T-helper 1 cell (primary cell): ENCODE results near the gene NEK11.
A peak's percentile ranks its signal among the peaks of the same experiment; 100 is the strongest.
"Not testable (repeated sequence)": the region's sequence is repeated elsewhere in the genome, so short reads cannot be mapped to it uniquely, and the experiment has no call there.

Source experiments
- DNase-seq, 5 donors: peaks; one replicate each; pipeline ENCODE4 v3.0.0-alpha.2; 2012 to 2020

The NEK11 gene

GRCh38 chr3:131315162-131315561, 288.5 kb downstream of the NEK11 start:
- DNase-seq, result no peak

- DNase-seq, result no peak
Measured at GRCh38 chr3:131317667-131318066, 291.0 kb downstream of the NEK11 start.

GRCh38 chr3:131323014-131323413, 296.3 kb downstream of the NEK11 start:
- no peak for DNase-seq

- DNase-seq, result no peak
Measured at GRCh38 chr3:131323792-131324191, 297.1 kb downstream of the NEK11 start.

- no peak for DNase-seq
Measured at GRCh38 chr3:131324923-131325322, 298.2 kb downstream of the NEK11 start.

GRCh38 chr3:131326307-131326706, 299.6 kb downstream of the NEK11 start:
- no peak for DNase-seq

- DNase-seq, result no peak
Measured at GRCh38 chr3:131328721-131329120, 302.0 kb downstream of the NEK11 start.

GRCh38 chr3:131329774-131330173, 303.1 kb downstream of the NEK11 start:
- DNase-seq, result no peak

GRCh38 chr3:131331456-131332085, 304.9 kb downstream of the NEK11 start:
- DNase-seq, result not testable (repeated sequence)

GRCh38 chr3:131338948-131339640, 312.4 kb downstream of the NEK11 start:
- DNase-seq, result no peak

- DNase-seq, result no peak
Measured at GRCh38 chr3:131341761-131342160, 315.1 kb downstream of the NEK11 start.

GRCh38 chr3:131348911-131349310, 322.2 kb downstream of the NEK11 start:
- DNase-seq, result no peak

GRCh38 chr3:131349454-131349853, 322.8 kb downstream of the NEK11 start:
- DNase-seq, result no peak

- DNase-seq, result no peak
Measured at GRCh38 chr3:131349946-131350347, 323.3 kb downstream of the NEK11 start.

GRCh38 chr3:131350506-131350905, 323.8 kb downstream of the NEK11 start:
- DNase-seq, result no peak

- DNase-seq, result no peak
Measured at GRCh38 chr3:131353016-131353877, 326.6 kb downstream of the NEK11 start.

- DNase-seq, result no peak
Measured at GRCh38 chr3:131353986-131354385, 327.3 kb downstream of the NEK11 start.

GRCh38 chr3:131356006-131356595, 329.4 kb downstream of the NEK11 start:
- no peak for DNase-seq

- no peak for DNase-seq
Measured at GRCh38 chr3:131357275-131357674, 330.6 kb downstream of the NEK11 start.

- no peak for DNase-seq
Measured at GRCh38 chr3:131360191-131360755, 333.6 kb downstream of the NEK11 start.

- not testable (repeated sequence) for DNase-seq
Measured at GRCh38 chr3:131361066-131361463, 334.4 kb downstream of the NEK11 start.

GRCh38 chr3:131361464-131362421, 335.1 kb downstream of the NEK11 start:
- peak in 1 of 5 donors; percentile 26 for DNase-seq
